Colonic mucosa (tissue), 4 donors: ENCODE data around the gene FBXO36. TPM values are rescaled to one million over a fixed set of nuclear protein-coding genes. Genes with fewer than 3 reads are reported as not detected.
"Not testable (repeated sequence)": the region's sequence is repeated elsewhere in the genome, so short reads cannot be mapped to it uniquely, and the experiment has no call there.

Experiments
- DNase-seq: peaks from one replicate; pipeline ENCODE4 v3.0.0-alpha.2; 2020
- H3K27ac ChIP-seq: fragments of 200-600 bp; one replicate; pipeline ENCODE4 v1.8.0; 2021
- H3K27me3 ChIP-seq: fragments of 200-600 bp; one replicate; pipeline ENCODE4 v1.8.0; 2021
- H3K36me3 ChIP-seq: fragments of 200-600 bp; one replicate; pipeline ENCODE4 v1.8.0; 2021
- H3K4me1 ChIP-seq: fragments of 200-600 bp; one replicate; pipeline ENCODE4 v1.8.0; 2021; ENCODE audit warnings: mild to moderate bottlenecking
- H3K4me3 ChIP-seq: fragments of 200-600 bp; one replicate; pipeline ENCODE4 v1.8.0; 2021
- H3K9ac ChIP-seq, 2 donors: one replicate each; pipeline ENCODE4 v1.7.0; 2013; ENCODE audit warnings: control low read depth in 2 of 2, low read depth in 2 of 2, low read length in 2 of 2
- H3K9me3 ChIP-seq: fragments of 200-600 bp; one replicate; pipeline ENCODE4 v1.8.0; 2021
- CTCF ChIP-seq: fragments of 200-600 bp; IDR thresholded peaks from one replicate; pipeline ENCODE4 v1.8.0; 2022; ENCODE audit warnings: antibody characterized with exemption, mild to moderate bottlenecking
- intact Hi-C: fragments of 100-400 bp; cut with DNase I; formaldehyde crosslinking; loops from one replicate; pipeline ENCODE4 v1.14.1; 2022
- total RNA-seq, 2 donors: library from RNA; stranded (reverse); fragmentation: NEBNext Ultra II Directional in 1 of 2; extraction: Animal tissue kit (Norgen Biotek cat#: 25700) in 1 of 2; gene quantifications; one replicate each; pipeline ENCODE4 v1.2.1, GENCODE V29; 2021
- donor health status: healthy.
- donor health status: DM: no; HTN: no; CAD: no.
- donor health status: DM: no; HTN: no; CAD: no.

FBXO36 gene
- total RNA-seq, 2 donors from 2014 or later: 0.77 to 1.9 TPM

GRCh38 chr2:229914171-229914570 is 8.1 kb upstream of the FBXO36 start:
- Histone ChIP-seq H3K36me3 (no peaks in the 10 kb centered on the region), H3K9ac (no peak overlapping the region), H3K4me3 (no peak overlapping the region), H3K4me1 (peaks cover 4% of the 10 kb centered on the region), H3K27me3 (no peaks in the 10 kb centered on the region), H3K27ac (no peak overlapping the region), H3K9me3 (no peaks in the 10 kb centered on the region)
- intact Hi-C loops: loop anchor here (5.0 kb wide), 1 partner anchor 107 kb away; no protein-coding TSS in a partner anchor
- no peak for TF ChIP-seq CTCF
- DNase-seq: no peak

- no peaks in the 10 kb centered on the region for H3K27me3 ChIP-seq
- no peak overlapping the region for H3K9ac ChIP-seq
- no peaks in the 10 kb centered on the region for H3K9me3 ChIP-seq
- peaks cover 4% of the 10 kb centered on the region for H3K4me1 ChIP-seq
- intact Hi-C loops: no loop called here
- H3K4me3 ChIP-seq: no peak overlapping the region
- DNase-seq: no peak
- TF ChIP-seq CTCF: no peak
- H3K36me3 ChIP-seq: no peaks in the 10 kb centered on the region
- no peak overlapping the region for H3K27ac ChIP-seq
These were observed 4.5 kb upstream of the FBXO36 start for GRCh38 chr2:229917793-229918192.

GRCh38 chr2:229920011-229920641 is 2.2 kb upstream of the FBXO36 start:
- Histone ChIP-seq H3K27ac (peak overlapping the region; percentile 97), H3K27me3 (no peaks in the 10 kb centered on the region), H3K4me1 (no peaks in the 10 kb centered on the region), H3K36me3 (no peaks in the 10 kb centered on the region), H3K9me3 (no peaks in the 10 kb centered on the region), H3K9ac (peak overlapping the region; percentile 61 to 98), H3K4me3 (peak overlapping the region; percentile 97)
- TF ChIP-seq CTCF: no peak
- intact Hi-C loops: no loop called here
- DNase-seq: peak; percentile 35

GRCh38 chr2:229921101-229921891 is 1.0 kb upstream of the FBXO36 start:
- Histone ChIP-seq H3K9me3 (no peaks in the 10 kb centered on the region), H3K27me3 (no peaks in the 10 kb centered on the region), H3K9ac (peak overlapping the region; percentile 97 to 98), H3K4me1 (no peaks in the 10 kb centered on the region), H3K4me3 (peak overlapping the region; percentile 97), H3K27ac (peak overlapping the region; percentile 97), H3K36me3 (no peaks in the 10 kb centered on the region)
- intact Hi-C loops: no loop called here
- peak; percentile 73 for DNase-seq
- TF ChIP-seq CTCF: no peak

GRCh38 chr2:229921892-229922448 is 333 bp upstream of the FBXO36 start, which contains the start of gene TRIP12:
TRIP12 (minus strand) TSS chr2:229922009; CDS start chr2:229880079, 41,930 bp downstream.
- H3K9ac ChIP-seq: peak within 1 kb of the TSS; percentile 97 to 98
- no peak for TF ChIP-seq CTCF
- H3K4me3 ChIP-seq: peak within 1 kb of the TSS; percentile 97
- DNase-seq: peak; percentile 90
- intact Hi-C loops: no loop called here
- H3K4me1 ChIP-seq: no peaks in the 10 kb centered on the region
- H3K27ac ChIP-seq: peak within 1 kb of the TSS; percentile 97
- H3K36me3 ChIP-seq: no peaks in the 10 kb centered on the region
- no peaks in the 10 kb centered on the region for H3K27me3 ChIP-seq
- no peaks in the 10 kb centered on the region for H3K9me3 ChIP-seq

GRCh38 chr2:229924541-229924940 is 2.2 kb downstream of the FBXO36 start:
- H3K27ac ChIP-seq, H3K9me3 ChIP-seq, H3K27me3 ChIP-seq, H3K4me3 ChIP-seq, H3K4me1 ChIP-seq, DNase-seq, H3K36me3 ChIP-seq, intact Hi-C loops, H3K9ac ChIP-seq: not testable (repeated sequence)
